Hematopoietic multipotent progenitor cell treated with erythropoietin and hydrocortisone succinate and interleukin-3 and kit ligand, for 4 days (in vitro differentiated cells): ENCODE results near the gene FANCD2.
"Not testable (repeated sequence)": the region's sequence is repeated elsewhere in the genome, so short reads cannot be mapped to it uniquely, and the experiment has no call there.

Experiments used
- DNase-seq: peaks from one replicate; pipeline ENCODE4 v3.0.0-alpha.2; 2015

The FANCD2 gene

GRCh38 chr3:10015461-10015904 is 10.8 kb upstream of the FANCD2 start:
- DNase-seq, result peak; percentile 34

GRCh38 chr3:10017636-10018292 is 8.5 kb upstream of the FANCD2 start:
- peak; percentile 54 for DNase-seq

- not testable (repeated sequence) for DNase-seq
Measured at GRCh38 chr3:10018806-10019205, 7.4 kb upstream of the FANCD2 start.

- no peak for DNase-seq
Measured at GRCh38 chr3:10019326-10019725, 6.9 kb upstream of the FANCD2 start.

GRCh38 chr3:10021856-10022775 is 4.1 kb upstream of the FANCD2 start:
- DNase-seq, result no peak

- DNase-seq, result peak; percentile 23
Measured at GRCh38 chr3:10023587-10024310, 2.5 kb upstream of the FANCD2 start.

GRCh38 chr3:10025205-10026083 is 793 bp upstream of the FANCD2 start:
- no peak for DNase-seq

- DNase-seq, result no peak
Measured at GRCh38 chr3:10041034-10041433, 14.8 kb downstream of the FANCD2 start.

GRCh38 chr3:10047876-10048275 is 21.6 kb downstream of the FANCD2 start:
- DNase-seq, result no peak

- not testable (repeated sequence) for DNase-seq
Measured at GRCh38 chr3:10053054-10053453, 26.8 kb downstream of the FANCD2 start.

- no peak for DNase-seq
Measured at GRCh38 chr3:10055097-10055496, 28.9 kb downstream of the FANCD2 start.

- not testable (repeated sequence) for DNase-seq
Measured at GRCh38 chr3:10070077-10070476, 43.8 kb downstream of the FANCD2 start.

GRCh38 chr3:10074666-10075065 is 48.4 kb downstream of the FANCD2 start:
- no peak for DNase-seq

GRCh38 chr3:10081871-10082270 is 55.6 kb downstream of the FANCD2 start:
- no peak for DNase-seq

- no peak for DNase-seq
Measured at GRCh38 chr3:10085738-10086137, 59.5 kb downstream of the FANCD2 start.

GRCh38 chr3:10088256-10088655 is 62.0 kb downstream of the FANCD2 start:
- DNase-seq, result no peak

GRCh38 chr3:10090179-10090578 is 63.9 kb downstream of the FANCD2 start:
- no peak for DNase-seq

- DNase-seq, result not testable (repeated sequence)
Measured at GRCh38 chr3:10090774-10091173, 64.5 kb downstream of the FANCD2 start.

GRCh38 chr3:10091387-10091786 is 65.2 kb downstream of the FANCD2 start:
- DNase-seq, result not testable (repeated sequence)

- no peak for DNase-seq
Measured at GRCh38 chr3:10093678-10094077, 67.4 kb downstream of the FANCD2 start.

GRCh38 chr3:10099041-10099440 is 72.8 kb downstream of the FANCD2 start:
- DNase-seq, result no peak

GRCh38 chr3:10106919-10107318 is 80.7 kb downstream of the FANCD2 start:
- DNase-seq, result peak; percentile 71
